Panc1 (cell line): ENCODE measurements around the gene HTT. TPM values are rescaled to one million over a fixed set of nuclear protein-coding genes. Genes with fewer than 3 reads are reported as not detected.

Experiments
- ATAC-seq: fragments of 200-7000 bp; cut with Tn5 transposase; 2 replicates; pipeline ENCODE4 v1.9.1; 2020; ENCODE audit warnings: mild to moderate bottlenecking, moderate library complexity
- BruUV-seq: library from RNA; stranded (reverse); fragments of 400-500 nt; replicated peaks from 2 replicates; lab custom pipeline; 2021; lab: Mats Ljungman, UMichigan
- CTCF ChIA-PET: fragments of 300-600 bp; sonication (Branson Sonifier 250); formaldehyde crosslinking; loops from one replicate; lab custom pipeline; 2022; ENCODE audit warnings: antibody characterized with exemption; lab: Charles Lee
- POLR2A ChIA-PET: fragments of 300-600 bp; sonication (Branson Sonifier 250); formaldehyde crosslinking; loops from one replicate; lab custom pipeline; 2022; ENCODE audit warnings: antibody characterized with exemption; lab: Charles Lee
- DNase-seq: peaks from one replicate; pipeline ENCODE4 v3.0.0-alpha.2; 2010; ENCODE audit warnings: low read depth, low spot score
- H3K27ac ChIP-seq: 2 replicates; pipeline ENCODE4 v1.5.1; 2011; ENCODE audit warnings: mild to moderate bottlenecking, low read length, inconsistent platforms
- H3K27me3 ChIP-seq: fragments of 200-500 bp; sonication (Bioruptor generic); 2 replicates; pipeline ENCODE4 v1.6.0; 2014; ENCODE audit warnings: low read length, inconsistent platforms; ENCODE audit not compliant: control insufficient read depth, insufficient read depth
- H3K36me3 ChIP-seq: fragments of 200-500 bp; sonication (Bioruptor generic); 2 replicates; pipeline ENCODE4 v1.5.1; 2014; ENCODE audit warnings: inconsistent platforms, mild to moderate bottlenecking, low read length, moderate library complexity; ENCODE audit not compliant: control insufficient read depth, insufficient read depth
- H3K4me1 ChIP-seq: 2 replicates; pipeline ENCODE4 v1.5.1; 2011; ENCODE audit warnings: inconsistent platforms, mild to moderate bottlenecking, low read length, moderate library complexity; ENCODE audit not compliant: control insufficient read depth, insufficient read depth
- H3K4me3 ChIP-seq, 2 experiments: 2 replicates each; pipeline ENCODE4 v1.5.1; 2011 to 2012; ENCODE audit warnings: low read depth in 2 of 2, low read length in 2 of 2, mild to moderate bottlenecking in 2 of 2, inconsistent platforms in 1 of 2, moderate library complexity in 1 of 2
- H3K9me3 ChIP-seq: fragments of 200-500 bp; sonication (Bioruptor generic); 2 replicates; pipeline ENCODE4 v1.5.1; 2014; ENCODE audit warnings: low read depth, mild to moderate bottlenecking, inconsistent platforms, low read length, moderate library complexity; ENCODE audit not compliant: control insufficient read depth, insufficient read depth
- CTCF ChIP-seq: fragments of 450-650 bp; IDR thresholded peaks from 2 replicates; pipeline ENCODE4 v1.5.1; 2017; ENCODE audit warnings: mild to moderate bottlenecking
- POLR2AphosphoS5 ChIP-seq: IDR thresholded peaks from 2 replicates; pipeline ENCODE4 v1.6.1; 2012; ENCODE audit warnings: mild to moderate bottlenecking, low read depth, low read length, moderate library complexity
- SIN3A ChIP-seq: IDR thresholded peaks from 2 replicates; pipeline ENCODE4 v1.6.1; 2012; ENCODE audit warnings: low read depth, mild to moderate bottlenecking, low read length, moderate library complexity, borderline replicate concordance; ENCODE audit not compliant: insufficient read depth
- TCF7L2 ChIP-seq: IDR thresholded peaks from 2 replicates; pipeline ENCODE4 v1.6.1; 2011; ENCODE audit warnings: mild to moderate bottlenecking, low read depth, low read length, inconsistent platforms
- in situ Hi-C: cut with HindIII; loops from 2 replicates; pipeline ENCODE4 v1.10.0; 2016; ENCODE audit warnings: low sequenced_read_pairs, low pct_unique_long_range_greater_than_20kb
- intact Hi-C: fragments of 100-400 bp; cut with micrococcal nuclease; formaldehyde crosslinking; loops from one replicate; pipeline ENCODE4 v1.10.0; 2022; ENCODE audit not compliant: unreplicated experiment
- total RNA-seq: library from RNA; stranded (reverse); gene quantifications from one replicate; pipeline ENCODE4 v1.2.1, GENCODE V29; 2021; ENCODE audit not compliant: unreplicated experiment
- TF ChIP-seq, protein P1 (sequence below), 2 experiments: IDR thresholded peaks; 2 replicates each; pipeline ENCODE4 v1.6.1; 2011 to 2012; ENCODE audit warnings: low read depth in 2 of 2, control low read depth in 1 of 2, low read length in 1 of 2, mild to moderate bottlenecking in 1 of 2, moderate library complexity in 1 of 2; ENCODE audit not compliant: insufficient read depth in 1 of 2

HTT gene
- total RNA-seq, 1 experiment from 2014 or later, result 24.7 TPM

DNA sequence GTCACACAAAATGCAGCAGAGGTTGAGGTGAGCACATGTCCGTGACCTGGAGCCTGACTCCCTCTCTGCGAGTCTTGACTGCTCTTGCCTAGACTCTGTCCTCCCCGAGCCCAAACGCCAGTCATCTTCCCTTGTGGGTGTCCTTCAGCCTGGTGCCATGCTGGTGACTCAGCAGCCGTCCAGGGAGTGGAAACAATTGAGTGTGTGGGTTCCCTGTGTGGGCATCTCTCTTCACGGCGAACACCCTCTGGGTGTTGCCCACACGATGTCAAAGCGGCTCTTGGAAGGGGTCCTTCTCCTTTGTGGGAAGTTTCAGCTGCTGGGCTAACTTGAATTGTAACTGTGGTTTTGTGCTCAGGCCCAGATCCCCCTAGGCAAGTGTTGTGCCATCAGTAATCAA lies 157.0 kb downstream of the HTT start:
- ATAC-seq, result no peak
- Histone ChIP-seq H3K27ac (no peak overlapping the region), H3K4me3 (no peak overlapping the region), H3K9me3 (no peaks in the 10 kb centered on the region), H3K36me3 (no peaks in the 10 kb centered on the region), H3K4me1 (no peaks in the 10 kb centered on the region), H3K27me3 (no peaks in the 10 kb centered on the region)
- in situ Hi-C loops (no loop called here), intact Hi-C loops (no loop called here)
- no peak for TF ChIP-seq CTCF
- TF ChIP-seq, protein P1, sequence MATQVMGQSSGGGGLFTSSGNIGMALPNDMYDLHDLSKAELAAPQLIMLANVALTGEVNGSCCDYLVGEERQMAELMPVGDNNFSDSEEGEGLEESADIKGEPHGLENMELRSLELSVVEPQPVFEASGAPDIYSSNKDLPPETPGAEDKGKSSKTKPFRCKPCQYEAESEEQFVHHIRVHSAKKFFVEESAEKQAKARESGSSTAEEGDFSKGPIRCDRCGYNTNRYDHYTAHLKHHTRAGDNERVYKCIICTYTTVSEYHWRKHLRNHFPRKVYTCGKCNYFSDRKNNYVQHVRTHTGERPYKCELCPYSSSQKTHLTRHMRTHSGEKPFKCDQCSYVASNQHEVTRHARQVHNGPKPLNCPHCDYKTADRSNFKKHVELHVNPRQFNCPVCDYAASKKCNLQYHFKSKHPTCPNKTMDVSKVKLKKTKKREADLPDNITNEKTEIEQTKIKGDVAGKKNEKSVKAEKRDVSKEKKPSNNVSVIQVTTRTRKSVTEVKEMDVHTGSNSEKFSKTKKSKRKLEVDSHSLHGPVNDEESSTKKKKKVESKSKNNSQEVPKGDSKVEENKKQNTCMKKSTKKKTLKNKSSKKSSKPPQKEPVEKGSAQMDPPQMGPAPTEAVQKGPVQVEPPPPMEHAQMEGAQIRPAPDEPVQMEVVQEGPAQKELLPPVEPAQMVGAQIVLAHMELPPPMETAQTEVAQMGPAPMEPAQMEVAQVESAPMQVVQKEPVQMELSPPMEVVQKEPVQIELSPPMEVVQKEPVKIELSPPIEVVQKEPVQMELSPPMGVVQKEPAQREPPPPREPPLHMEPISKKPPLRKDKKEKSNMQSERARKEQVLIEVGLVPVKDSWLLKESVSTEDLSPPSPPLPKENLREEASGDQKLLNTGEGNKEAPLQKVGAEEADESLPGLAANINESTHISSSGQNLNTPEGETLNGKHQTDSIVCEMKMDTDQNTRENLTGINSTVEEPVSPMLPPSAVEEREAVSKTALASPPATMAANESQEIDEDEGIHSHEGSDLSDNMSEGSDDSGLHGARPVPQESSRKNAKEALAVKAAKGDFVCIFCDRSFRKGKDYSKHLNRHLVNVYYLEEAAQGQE (IDR thresholded peaks at IDR 0.05; ENCODE audit: insufficient read depth in 1 of 2, low read depth in 2 of 2, low read length in 1 of 2), result no peak
- TF ChIP-seq SIN3A, result no peak
- TF ChIP-seq POLR2AphosphoS5, result no peak
- TF ChIP-seq TCF7L2, result no peak
- CTCF ChIA-PET, result no interaction called here
- BruUV-seq, result no TSS peak
- no peak for DNase-seq
- POLR2A ChIA-PET, result no interaction called here

GRCh38 chr4:3232001-3232400 lies 157.5 kb downstream of the HTT start:
- POLR2A ChIA-PET, result no interaction called here
- Histone ChIP-seq H3K27me3 (no peaks in the 10 kb centered on the region), H3K4me3 (no peak overlapping the region), H3K36me3 (no peaks in the 10 kb centered on the region), H3K9me3 (no peaks in the 10 kb centered on the region), H3K4me1 (no peaks in the 10 kb centered on the region), H3K27ac (no peak overlapping the region)
- DNase-seq, result no peak
- intact Hi-C loops, result no loop called here
- TF ChIP-seq, protein P1 (IDR thresholded peaks at IDR 0.05; ENCODE audit: insufficient read depth in 1 of 2, low read depth in 2 of 2, low read length in 1 of 2), result no peak
- no peak for TF ChIP-seq POLR2AphosphoS5
- no peak for TF ChIP-seq TCF7L2
- no peak for TF ChIP-seq CTCF
- no peak for TF ChIP-seq SIN3A
- in situ Hi-C loops, result no loop called here
- BruUV-seq, result no TSS peak
- CTCF ChIA-PET, result no interaction called here
- no peak for ATAC-seq
